ENCODE measurements around the gene FOXN1. TPM values are rescaled to one million over a fixed set of nuclear protein-coding genes. Genes with fewer than 3 reads are reported as not detected.
A peak's percentile ranks its signal among the peaks of the same experiment; 100 is the strongest.

The FOXN1 gene
- polyA plus RNA-seq, 1 of the 3 experiments (the other 2 are of a cell fraction), result not detected

- Histone ChIP-seq H3F3A (replicated peaks; ENCODE audit: insufficient read depth) (no peaks in the 10 kb centered on the region), H3K36me3 (replicated peaks in 1 of 2; ENCODE audit: control insufficient read depth in 1 of 2, insufficient read depth in 2 of 2, low read length in 1 of 2) (peaks cover 0 to 2% of the 10 kb centered on the region in 2 experiments), H3K27ac (ENCODE audit: low read depth in 2 of 2, low read length in 1 of 2) (no peak overlapping the region), H3K4me1 (ENCODE audit: control insufficient read depth in 1 of 2, insufficient read depth in 2 of 2, low read depth in 1 of 2, low read length in 1 of 2) (no peaks in the 10 kb centered on the region), H3K9me2 (no peaks in the 10 kb centered on the region), H3K79me2 (ENCODE audit: insufficient read depth) (no peaks in the 10 kb centered on the region), H3K27me3 (ENCODE audit: insufficient read depth) (no peaks in the 10 kb centered on the region), H3K9me3 (no peaks in the 10 kb centered on the region), H3K9ac (no peak overlapping the region), H4K20me1 (ENCODE audit: insufficient read depth) (no peaks in the 10 kb centered on the region), H3K4me3 (ENCODE audit: low read depth in 2 of 2, low read length in 1 of 2) (no peak overlapping the region), H3K4me2 (no peak overlapping the region), H2AFZ (ENCODE audit: low read depth) (0 out of 2 replicates have a peak overlapping the region, but pooled peaks have one; percentile 3)
- no peak for DNase-seq
- ChIA-PET CTCF (interaction anchor here (0.8 to 7.9 kb wide), 21 partner anchors 9 to 136 kb away, joined by 3 to 117 read pairs (median 5); partner anchors contain the start of genes ALDOC and UNC119), POLR2A (no interaction called here)
- 76% methylated on average over 4 of the region's 4 CpGs for WGBS (ENCODE audit: low lambda C conversion rate)
- no peak for TF ChIP-seq MXI1 (IDR thresholded peaks at IDR 0.05; ENCODE audit: low read depth, low read length)
- no peak for TF ChIP-seq CHD2 (IDR thresholded peaks at IDR 0.05; ENCODE audit: low read length, partially characterized antibody)
- TF ChIP-seq POLR2AphosphoS5 (IDR thresholded peaks at IDR 0.05; ENCODE audit: low read depth, low read length), result no peak
These were observed 35.3 kb downstream of the FOXN1 start for GRCh38 chr17:28541439-28541838.

- Histone ChIP-seq H3K4me1 (ENCODE audit: control insufficient read depth in 1 of 2, insufficient read depth in 2 of 2, low read depth in 1 of 2, low read length in 1 of 2) (peaks cover 0 to 6% of the 10 kb centered on the region in 2 experiments; a peak in 1 of 4 replicates), H3K36me3 (replicated peaks in 1 of 2; ENCODE audit: control insufficient read depth in 1 of 2, insufficient read depth in 2 of 2, low read length in 1 of 2) (peaks cover 0 to 17% of the 10 kb centered on the region in 2 experiments), H4K20me1 (ENCODE audit: insufficient read depth) (no peaks in the 10 kb centered on the region), H3K4me3 (ENCODE audit: low read depth in 2 of 2, low read length in 1 of 2) (no peak overlapping the region), H3K9me2 (no peaks in the 10 kb centered on the region), H3K27me3 (ENCODE audit: insufficient read depth) (no peaks in the 10 kb centered on the region), H2AFZ (ENCODE audit: low read depth) (no peak overlapping the region), H3K27ac (ENCODE audit: low read depth in 2 of 2, low read length in 1 of 2) (no peak overlapping the region), H3F3A (replicated peaks; ENCODE audit: insufficient read depth) (no peaks in the 10 kb centered on the region), H3K9me3 (no peaks in the 10 kb centered on the region), H3K9ac (no peak overlapping the region), H3K79me2 (ENCODE audit: insufficient read depth) (no peaks in the 10 kb centered on the region), H3K4me2 (no peak overlapping the region)
- DNase-seq, result no peak
- CTCF ChIA-PET, result interaction anchor here (1.6 to 4.4 kb wide), 2 partner anchors 11 to 42 kb away, joined by 4 to 47 read pairs; no protein-coding TSS in a partner anchor
- POLR2A ChIA-PET, result no interaction called here
- TF ChIP-seq CTCF (IDR thresholded peaks at IDR 0.05) (no peak), RAD21 (IDR thresholded peaks at IDR 0.05; ENCODE audit: low read length) (no peak), JUND (IDR thresholded peaks at IDR 0.05) (no peak), GABPA (IDR thresholded peaks at IDR 0.05; ENCODE audit: low read depth) (no peak), ELF1 (IDR thresholded peaks at IDR 0.05) (no peak), USF2 (IDR thresholded peaks at IDR 0.05; ENCODE audit: borderline replicate concordance, low read depth, low read length) (no peak), FOXJ3 (CRISPR knock-in tag; IDR thresholded peaks at IDR 0.05) (no peak), FOXM1 (IDR thresholded peaks at IDR 0.05; ENCODE audit: low read depth) (no peak), NFIC (IDR thresholded peaks at IDR 0.05; ENCODE audit: borderline replicate concordance) (no peak), MAX (IDR thresholded peaks at IDR 0.05; ENCODE audit: low read depth) (no peak), POLR2AphosphoS5 (IDR thresholded peaks at IDR 0.05; ENCODE audit: low read depth, low read length) (no peak), CHD2 (IDR thresholded peaks at IDR 0.05; ENCODE audit: low read length, partially characterized antibody) (no peak)
- WGBS (ENCODE audit: low lambda C conversion rate), result 75% methylated on average over 4 of the region's 4 CpGs
These were observed 38.4 kb downstream of the FOXN1 start for GRCh38 chr17:28544402-28545140.
